HL-60/S4 treated with phorbol 12-myristate 13-acetate at 8.2 ng/mL for 4 days and 3 days (cell line): ENCODE data around the gene CAMSAP2.

Experiments
- in situ Hi-C: fragments of 300-500 bp; cut with MboI; formaldehyde crosslinking; loops from 2 replicates; pipeline ENCODE4 v1.15.0; 2022; ENCODE audit warnings: low sequenced_read_pairs

The CAMSAP2 gene

GRCh38 chr1:200895801-200896530 is 157.3 kb downstream of the CAMSAP2 start:
- in situ Hi-C loops, result no loop called here

GRCh38 chr1:200896531-200897196 is 158.0 kb downstream of the CAMSAP2 start:
- in situ Hi-C loops, result no loop called here

- in situ Hi-C loops, result no loop called here
These were observed 158.6 kb downstream of the CAMSAP2 start for GRCh38 chr1:200897259-200897658.

- in situ Hi-C loops, result no loop called here
These were observed 160.3 kb downstream of the CAMSAP2 start for GRCh38 chr1:200899015-200899386.

- in situ Hi-C loops, result no loop called here
These were observed 160.8 kb downstream of the CAMSAP2 start for GRCh38 chr1:200899451-200899915.

- in situ Hi-C loops, result no loop called here
These were observed 161.5 kb downstream of the CAMSAP2 start for GRCh38 chr1:200899954-200900867.

- in situ Hi-C loops, result no loop called here
These were observed 162.2 kb downstream of the CAMSAP2 start for GRCh38 chr1:200900877-200901276.

GRCh38 chr1:200901350-200901749 is 162.7 kb downstream of the CAMSAP2 start:
- in situ Hi-C loops, result no loop called here

GRCh38 chr1:200901796-200902444 is 163.2 kb downstream of the CAMSAP2 start:
- in situ Hi-C loops, result no loop called here

GRCh38 chr1:200903793-200904192 is 165.1 kb downstream of the CAMSAP2 start:
- in situ Hi-C loops, result no loop called here

- in situ Hi-C loops, result no loop called here
These were observed 166.1 kb downstream of the CAMSAP2 start for GRCh38 chr1:200904772-200905171.

GRCh38 chr1:200905411-200906052 is 166.8 kb downstream of the CAMSAP2 start:
- in situ Hi-C loops, result no loop called here

GRCh38 chr1:200906491-200906890 is 167.8 kb downstream of the CAMSAP2 start:
- in situ Hi-C loops, result no loop called here

GRCh38 chr1:200907611-200908097 is 169.0 kb downstream of the CAMSAP2 start:
- in situ Hi-C loops, result no loop called here

GRCh38 chr1:200908191-200908868 is 169.6 kb downstream of the CAMSAP2 start:
- in situ Hi-C loops, result no loop called here

- in situ Hi-C loops, result no loop called here
These were observed 170.4 kb downstream of the CAMSAP2 start for GRCh38 chr1:200909071-200909470.

GRCh38 chr1:200909757-200910239 is 171.1 kb downstream of the CAMSAP2 start:
- in situ Hi-C loops, result no loop called here
